ENCODE measurements around the gene CALML4.
"Not testable (repeated sequence)": the region's sequence is repeated elsewhere in the genome, so short reads cannot be mapped to it uniquely, and the experiment has no call there.

CALML4 gene

GRCh38 chr15:68241088-68241935 is 36.2 kb upstream of the CALML4 start:
- no peak overlapping the region for H3K27ac ChIP-seq (ENCODE audit: poor library complexity, severe bottlenecking)
- TF ChIP-seq CTCF (IDR thresholded peaks at IDR 0.05; ENCODE audit: poor library complexity, severe bottlenecking) = no peak
- H3K36me3 ChIP-seq (ENCODE audit: low read depth) = no peaks in the 10 kb centered on the region
- DNase-seq (ENCODE audit: low spot score) = no peak
- no peaks in the 10 kb centered on the region for H3K27me3 ChIP-seq (ENCODE audit: insufficient read depth, poor library complexity, severe bottlenecking)
- ATAC-seq (ENCODE audit: low read depth) = no peak
- no peaks in the 10 kb centered on the region for H3K4me1 ChIP-seq (ENCODE audit: insufficient read depth, poor library complexity, severe bottlenecking)
- no peak overlapping the region for H3K4me3 ChIP-seq (ENCODE audit: severe bottlenecking)
- peaks cover 8% of the 10 kb centered on the region for H3K9me3 ChIP-seq (ENCODE audit: severe bottlenecking)

GRCh38 chr15:68239025-68239424 is 33.9 kb upstream of the CALML4 start:
- DNase-seq (ENCODE audit: low spot score) (no peak), ATAC-seq (ENCODE audit: low read depth) (no peak)
- H3K9me3 ChIP-seq (ENCODE audit: severe bottlenecking) = peaks cover 3% of the 10 kb centered on the region
- H3K27ac ChIP-seq (ENCODE audit: poor library complexity, severe bottlenecking) = no peak overlapping the region
- H3K4me1 ChIP-seq (ENCODE audit: insufficient read depth, poor library complexity, severe bottlenecking) = no peaks in the 10 kb centered on the region
- no peak overlapping the region for H3K4me3 ChIP-seq (ENCODE audit: severe bottlenecking)
- no peaks in the 10 kb centered on the region for H3K36me3 ChIP-seq (ENCODE audit: low read depth)
- H3K27me3 ChIP-seq (ENCODE audit: insufficient read depth, poor library complexity, severe bottlenecking) = no peaks in the 10 kb centered on the region
- TF ChIP-seq CTCF (IDR thresholded peaks at IDR 0.05; ENCODE audit: poor library complexity, severe bottlenecking) = no peak

- ATAC-seq (ENCODE audit: low read depth) (peak; percentile 75), DNase-seq (ENCODE audit: low spot score) (no peak)
- no peak overlapping the region for H3K27ac ChIP-seq (ENCODE audit: poor library complexity, severe bottlenecking)
- no peaks in the 10 kb centered on the region for H3K36me3 ChIP-seq (ENCODE audit: low read depth)
- H3K9me3 ChIP-seq (ENCODE audit: severe bottlenecking) = peaks cover 2% of the 10 kb centered on the region
- no peaks in the 10 kb centered on the region for H3K27me3 ChIP-seq (ENCODE audit: insufficient read depth, poor library complexity, severe bottlenecking)
- no peak for TF ChIP-seq CTCF (IDR thresholded peaks at IDR 0.05; ENCODE audit: poor library complexity, severe bottlenecking)
- no peak overlapping the region for H3K4me3 ChIP-seq (ENCODE audit: severe bottlenecking)
- no peaks in the 10 kb centered on the region for H3K4me1 ChIP-seq (ENCODE audit: insufficient read depth, poor library complexity, severe bottlenecking)
Measured at GRCh38 chr15:68235022-68235421, 29.9 kb upstream of the CALML4 start.

- H3K4me3 ChIP-seq (ENCODE audit: severe bottlenecking); DNase-seq (ENCODE audit: low spot score); H3K4me1 ChIP-seq (ENCODE audit: insufficient read depth, poor library complexity, severe bottlenecking); H3K36me3 ChIP-seq (ENCODE audit: low read depth); H3K27ac ChIP-seq (ENCODE audit: poor library complexity, severe bottlenecking); ATAC-seq (ENCODE audit: low read depth); H3K9me3 ChIP-seq (ENCODE audit: severe bottlenecking); H3K27me3 ChIP-seq (ENCODE audit: insufficient read depth, poor library complexity, severe bottlenecking): not testable (repeated sequence)
Measured at GRCh38 chr15:68234520-68234919, 29.4 kb upstream of the CALML4 start.

GRCh38 chr15:68234060-68234459 is 28.9 kb upstream of the CALML4 start:
- TF ChIP-seq CTCF (IDR thresholded peaks at IDR 0.05; ENCODE audit: poor library complexity, severe bottlenecking) = no peak
- no peak for ATAC-seq (ENCODE audit: low read depth)
- Histone ChIP-seq H3K9me3 (ENCODE audit: severe bottlenecking) (no peaks in the 10 kb centered on the region), H3K4me1 (ENCODE audit: insufficient read depth, poor library complexity, severe bottlenecking) (no peaks in the 10 kb centered on the region), H3K27ac (ENCODE audit: poor library complexity, severe bottlenecking) (no peak overlapping the region), H3K4me3 (ENCODE audit: severe bottlenecking) (no peak overlapping the region), H3K36me3 (ENCODE audit: low read depth) (no peaks in the 10 kb centered on the region), H3K27me3 (ENCODE audit: insufficient read depth, poor library complexity, severe bottlenecking) (no peaks in the 10 kb centered on the region)
- no peak for DNase-seq (ENCODE audit: low spot score)

All from RWPE2 (cell line).